Smooth muscle cell of the brain vasculature (primary cell): ENCODE measurements around the gene SURF4.
"Not testable (repeated sequence)": the region's sequence is repeated elsewhere in the genome, so short reads cannot be mapped to it uniquely, and the experiment has no call there.

Source experiments
- DNase-seq: peaks from one replicate; pipeline ENCODE4 v3.0.0-alpha.2; 2012; ENCODE audit warnings: low read depth, low spot score

The SURF4 gene

DNA sequence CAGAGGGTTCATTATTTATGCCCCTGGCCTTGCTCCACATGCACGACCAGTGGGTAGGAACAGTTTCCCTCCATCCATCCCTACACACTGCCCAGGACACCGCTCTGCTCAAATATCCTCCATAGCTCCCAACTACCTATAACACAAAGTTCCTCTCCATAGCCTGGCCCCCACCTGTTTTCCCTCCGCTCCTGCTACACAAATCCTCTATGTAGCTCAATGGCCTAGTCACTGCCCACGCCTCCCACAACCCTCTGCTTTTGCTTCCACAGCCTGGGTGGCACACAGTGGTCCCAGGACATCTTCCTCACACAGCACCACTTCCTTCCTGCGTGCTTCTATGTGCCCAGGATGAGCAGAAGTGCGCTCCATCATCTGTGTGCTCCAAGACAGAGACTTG is 21.5 kb upstream of the SURF4 start:
- DNase-seq, result no peak

DNA sequence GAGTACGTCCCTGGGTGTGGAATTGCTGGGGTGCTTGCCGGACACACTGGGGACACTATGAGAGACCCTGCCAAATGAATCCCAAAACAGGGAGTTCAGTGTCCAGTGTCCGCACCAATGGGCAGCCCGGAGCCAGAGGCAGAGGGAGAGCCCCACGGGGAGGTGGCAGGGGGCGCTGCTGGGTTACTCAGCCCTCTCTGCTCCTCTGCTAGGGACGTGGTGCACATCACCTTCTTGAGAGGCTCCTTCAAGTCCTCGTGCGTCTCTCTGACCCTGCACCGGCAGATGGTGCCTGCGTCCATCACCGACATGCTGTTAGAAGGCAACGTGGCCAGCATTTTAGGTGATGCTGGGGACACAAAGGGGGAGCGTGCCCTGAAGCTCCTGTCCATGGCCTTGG is 21.1 kb upstream of the SURF4 start:
- DNase-seq, result no peak

DNA sequence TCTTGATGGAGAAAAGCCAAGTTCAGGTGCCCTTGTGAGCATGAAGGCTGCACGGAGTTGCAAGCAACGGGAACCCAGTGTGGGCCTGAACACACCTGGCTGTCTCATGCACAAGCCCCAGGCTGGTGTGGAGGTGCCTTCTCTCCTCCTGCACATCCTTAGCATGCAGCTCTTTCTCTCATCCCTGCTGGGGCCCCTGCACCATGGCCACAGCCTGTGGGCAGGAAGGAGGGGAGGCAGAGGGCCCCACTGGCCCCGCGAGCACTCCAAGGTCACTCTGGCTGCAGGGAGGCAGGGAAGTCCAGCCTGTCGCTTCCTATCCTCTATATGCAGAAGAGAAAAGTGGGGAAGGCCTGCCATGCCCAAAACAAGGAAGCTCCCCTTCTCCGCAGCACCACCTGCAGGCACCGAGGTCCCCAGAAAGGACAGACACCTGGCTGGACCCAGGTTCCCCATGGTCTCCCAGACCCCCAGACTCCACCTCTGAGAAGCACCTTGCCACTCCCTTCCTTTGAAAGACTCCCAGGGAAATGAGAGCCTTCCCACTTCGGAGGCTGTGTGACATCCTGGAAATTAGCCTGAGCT is 18.9 kb upstream of the SURF4 start:
- DNase-seq, result no peak

DNA sequence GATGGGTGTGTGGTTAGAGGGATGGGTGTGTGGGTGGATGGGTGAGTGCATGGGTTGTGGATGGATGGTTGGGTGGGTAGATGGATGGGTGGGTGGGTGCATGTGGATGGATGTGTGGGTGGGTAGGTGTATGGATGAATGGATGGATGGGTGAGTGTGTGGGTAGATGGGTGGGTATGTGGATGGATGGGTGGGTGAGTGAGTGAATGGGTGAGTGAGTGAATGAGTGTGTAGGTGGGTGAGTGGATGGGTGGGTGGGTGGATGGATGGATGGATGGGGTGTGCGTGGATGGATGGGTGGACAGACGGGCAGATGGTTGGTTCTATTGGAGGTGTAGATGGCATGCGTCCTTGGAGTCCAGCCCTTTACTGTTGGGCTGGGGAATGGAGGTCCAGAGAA is 17.5 kb upstream of the SURF4 start:
- no peak for DNase-seq

DNA sequence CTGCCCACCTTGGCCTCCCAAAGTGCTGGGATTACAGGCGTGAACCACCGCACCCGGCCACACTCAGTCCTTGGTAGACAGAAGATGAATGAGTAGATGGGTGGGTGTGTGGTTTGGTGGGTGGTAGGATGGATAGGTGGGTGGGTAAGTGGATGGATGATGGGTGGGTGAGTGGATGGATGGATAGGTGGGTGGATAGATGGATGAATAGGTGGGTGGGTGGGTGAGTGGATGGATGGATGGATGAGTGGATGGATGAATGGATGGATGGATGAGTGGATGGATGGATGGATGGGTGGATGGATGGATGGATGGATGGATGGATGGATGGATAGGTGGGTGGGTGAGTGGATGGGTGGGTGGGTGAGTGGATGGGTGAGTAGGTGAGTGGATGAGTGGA is 16.4 kb upstream of the SURF4 start:
- DNase-seq, result not testable (repeated sequence)

DNA sequence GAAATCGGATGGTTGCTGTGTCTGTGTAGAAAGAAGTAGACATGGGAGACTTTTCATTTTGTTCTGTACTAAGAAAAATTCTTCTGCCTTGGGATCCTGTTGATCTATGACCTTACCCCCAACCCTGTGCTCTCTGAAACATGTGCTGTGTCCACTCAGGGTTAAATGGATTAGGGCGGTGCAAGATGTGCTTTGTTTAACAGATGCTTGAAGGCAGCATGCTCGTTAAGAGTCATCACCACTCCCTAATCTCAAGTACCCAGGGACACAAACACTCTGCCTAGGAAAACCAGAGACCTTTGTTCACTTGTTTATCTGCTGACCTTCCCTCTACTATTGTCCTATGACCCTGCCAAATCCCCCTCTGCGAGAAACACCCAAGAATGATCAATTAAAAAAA is 15.6 kb upstream of the SURF4 start:
- not testable (repeated sequence) for DNase-seq

DNA sequence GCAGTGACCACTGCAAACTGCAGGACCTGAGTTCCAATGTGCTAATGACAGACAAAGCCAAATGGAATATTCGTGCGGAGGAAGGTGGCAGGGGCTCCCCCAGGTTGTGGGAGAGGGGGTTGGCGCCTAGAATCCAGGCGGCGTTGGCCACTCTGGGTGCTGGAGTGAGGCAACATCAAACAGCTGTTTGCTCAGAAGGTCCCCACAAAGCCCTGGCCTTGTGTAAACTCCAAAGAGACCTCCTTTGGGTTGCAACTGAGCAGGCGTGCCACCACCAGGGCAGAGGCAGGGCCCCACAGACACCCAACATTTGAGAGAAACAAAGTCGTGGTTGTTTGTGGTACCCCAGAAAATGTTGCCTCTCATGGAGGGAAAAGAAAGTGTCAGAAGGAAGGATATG is 14.9 kb upstream of the SURF4 start:
- no peak for DNase-seq

DNA sequence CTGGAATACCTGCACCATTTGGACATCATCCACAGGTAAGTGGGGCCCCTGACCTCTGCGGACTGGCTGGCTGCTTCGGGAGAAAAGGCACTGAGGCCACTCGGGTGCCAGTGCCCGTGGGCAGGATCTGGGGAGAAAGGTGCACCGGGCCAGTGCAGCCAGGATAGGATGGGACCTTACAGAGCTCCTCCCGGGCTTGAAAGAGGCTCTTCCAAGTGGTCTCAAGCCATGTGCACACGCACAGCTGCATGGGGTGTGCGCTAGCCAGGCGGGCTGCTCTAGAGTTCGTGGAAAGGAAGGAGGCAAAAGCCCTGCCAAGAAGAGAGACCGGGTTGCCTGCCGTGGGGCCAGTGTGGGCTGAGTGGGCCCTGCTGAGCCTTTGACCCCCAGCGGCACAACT is 13.7 kb upstream of the SURF4 start:
- DNase-seq, result no peak

DNA sequence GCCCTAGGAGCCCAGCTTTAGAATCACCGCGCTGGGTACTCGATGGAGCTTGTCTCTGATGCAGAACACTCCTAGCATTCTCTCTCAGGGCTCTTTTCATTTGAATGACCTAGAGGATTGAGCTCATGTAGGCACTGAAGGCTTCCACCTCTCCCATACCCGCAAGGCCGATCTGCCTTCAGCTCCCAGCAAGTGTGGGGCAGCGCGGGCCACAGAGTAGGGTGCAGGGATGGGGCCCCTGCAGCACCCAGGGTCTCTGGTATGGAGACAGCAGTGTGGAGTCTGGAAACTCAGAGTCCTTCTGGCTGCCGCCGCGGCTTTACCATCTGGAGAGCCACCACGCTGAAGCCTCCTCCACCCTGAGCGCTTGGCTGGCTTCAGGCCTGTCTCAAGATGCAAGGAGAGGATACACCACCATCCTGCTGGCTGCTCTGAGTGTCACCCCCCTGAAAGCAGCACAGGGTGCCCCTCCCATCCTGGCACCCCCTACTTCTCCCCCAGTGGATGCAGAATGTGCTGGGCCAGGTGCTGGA is 13.2 kb upstream of the SURF4 start:
- no peak for DNase-seq

DNA sequence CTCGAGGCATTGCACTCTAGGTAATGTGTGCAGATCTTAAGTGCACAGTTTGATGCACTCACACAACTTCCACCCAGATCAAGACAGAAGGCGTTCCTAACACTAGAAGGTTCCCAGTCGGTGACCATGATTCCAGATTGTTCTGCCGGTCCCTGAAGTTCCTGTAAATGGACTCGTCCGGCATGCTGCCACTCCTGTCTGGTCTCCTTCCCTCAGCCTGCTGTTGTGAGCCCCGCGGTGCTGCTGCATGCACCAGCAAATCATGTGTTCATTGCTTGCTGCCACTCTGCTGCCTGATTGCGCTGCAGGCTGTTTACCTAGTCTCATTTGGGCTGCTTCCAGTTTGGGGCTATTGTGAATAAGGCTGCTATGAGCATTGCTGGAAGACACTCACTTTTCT is 11.8 kb upstream of the SURF4 start:
- no peak for DNase-seq

DNA sequence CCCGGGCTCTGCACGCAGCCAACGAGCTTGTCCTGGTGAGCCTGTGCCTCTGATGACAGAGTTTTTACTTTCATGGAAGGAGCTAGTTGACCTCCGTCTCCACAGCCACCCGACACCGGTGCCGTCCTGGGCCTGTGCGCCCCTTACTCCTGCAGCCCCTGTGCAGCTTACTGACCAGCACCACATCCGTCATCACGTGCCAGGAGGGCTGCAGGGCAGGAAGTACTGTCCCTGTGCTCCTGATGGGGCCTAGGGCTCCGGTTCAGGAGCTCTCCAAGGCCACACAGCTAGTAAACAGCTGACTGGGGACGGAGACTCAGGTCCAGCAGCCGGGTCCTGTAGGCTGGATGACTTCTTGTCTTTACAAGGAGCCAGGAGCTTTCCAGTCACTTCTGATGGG is 10.5 kb upstream of the SURF4 start:
- no peak for DNase-seq

DNA sequence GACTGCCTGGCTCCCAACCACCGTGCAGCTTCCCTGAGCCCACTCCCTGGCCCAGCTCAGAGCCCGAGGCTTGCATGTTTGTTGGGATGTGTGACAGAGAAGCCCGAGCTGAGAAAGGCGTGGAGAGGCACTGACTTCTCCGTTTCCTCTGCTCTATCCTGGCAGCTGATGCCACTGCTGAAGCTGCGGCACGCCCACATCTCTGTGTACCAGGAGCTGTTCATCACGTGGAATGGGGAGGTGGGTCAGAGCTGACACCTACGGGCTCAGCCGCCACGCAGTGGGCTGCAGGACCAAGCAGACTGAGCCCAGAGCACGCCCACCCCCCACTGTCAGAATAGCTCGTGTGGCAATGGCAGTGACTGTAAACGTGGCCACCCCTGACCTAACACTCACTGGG is 9.6 kb upstream of the SURF4 start:
- no peak for DNase-seq

DNA sequence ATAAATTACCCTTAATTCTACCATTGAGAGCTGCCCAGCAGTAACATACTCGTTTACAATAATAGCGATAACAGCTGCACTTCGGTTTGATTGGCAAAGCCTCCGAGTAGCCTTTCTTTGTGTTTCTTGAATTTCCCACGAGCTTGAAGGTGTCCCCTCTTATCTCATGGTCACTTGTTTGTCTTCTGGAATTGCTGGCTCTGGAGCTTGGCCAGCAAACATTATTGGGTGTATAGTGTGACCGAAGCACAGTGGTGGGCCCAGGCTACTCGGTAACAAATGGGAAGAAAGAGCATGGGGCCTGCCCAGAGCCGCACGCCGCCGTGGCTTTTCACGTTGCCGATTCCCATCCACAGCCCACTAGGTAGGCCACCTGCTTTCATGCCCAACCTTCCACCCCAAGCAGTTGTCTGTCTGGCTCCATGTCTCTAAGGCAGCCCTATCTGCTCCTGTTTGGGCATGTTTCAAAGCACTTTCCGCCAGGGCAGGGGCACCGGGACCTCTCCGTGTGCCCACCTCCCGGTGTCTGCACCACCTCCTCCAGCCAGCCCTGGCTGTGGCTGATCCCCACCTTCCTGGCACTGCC is 9.0 kb upstream of the SURF4 start:
- DNase-seq, result no peak

DNA sequence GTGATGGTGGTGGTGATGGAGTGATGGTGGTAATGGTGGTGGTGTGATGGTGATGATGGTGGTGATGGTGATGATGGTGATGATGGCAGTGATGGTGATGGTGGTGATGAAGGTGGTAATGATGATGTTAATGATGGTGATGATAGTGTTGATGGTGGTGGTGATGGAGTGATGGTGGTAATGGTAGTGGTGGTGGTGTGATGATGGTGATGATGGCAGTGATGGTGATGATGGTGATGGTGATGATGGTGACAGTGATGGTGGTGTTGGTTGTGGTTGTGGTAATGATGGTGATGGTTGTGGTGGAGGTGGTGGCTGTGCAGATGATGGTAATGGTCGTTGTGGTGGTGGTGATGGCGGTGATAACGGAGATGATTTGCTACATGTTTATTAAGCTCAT is 7.6 kb upstream of the SURF4 start:
- no peak for DNase-seq

DNA sequence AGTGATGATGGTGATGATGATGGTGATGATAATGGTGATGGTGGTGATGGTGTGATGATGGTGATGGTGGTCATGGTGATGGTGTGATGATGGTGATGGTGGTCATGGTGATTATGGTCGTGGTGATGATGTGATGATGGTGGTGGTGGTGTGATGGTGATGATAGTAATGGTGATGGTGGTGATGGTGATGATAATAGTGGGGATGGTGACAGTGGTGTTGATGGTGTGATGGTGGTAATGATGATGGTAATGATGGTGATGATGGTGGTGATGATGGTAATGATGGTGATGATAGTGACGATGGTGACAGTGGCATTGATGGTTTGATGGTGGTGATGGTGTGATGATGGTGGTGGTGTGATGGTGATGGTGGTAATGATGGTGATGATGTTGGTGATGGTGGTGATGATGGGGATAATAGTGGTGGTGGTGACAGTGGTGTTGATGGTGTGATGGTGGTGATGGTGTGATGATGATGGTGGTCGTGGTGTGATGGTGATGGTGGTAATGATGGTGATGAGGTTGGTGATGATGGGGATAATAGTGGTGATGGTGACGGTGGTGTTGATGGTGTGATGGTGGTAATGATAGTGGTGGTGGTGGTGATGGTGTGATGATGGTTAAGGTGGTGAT is 6.8 kb upstream of the SURF4 start:
- no peak for DNase-seq

DNA sequence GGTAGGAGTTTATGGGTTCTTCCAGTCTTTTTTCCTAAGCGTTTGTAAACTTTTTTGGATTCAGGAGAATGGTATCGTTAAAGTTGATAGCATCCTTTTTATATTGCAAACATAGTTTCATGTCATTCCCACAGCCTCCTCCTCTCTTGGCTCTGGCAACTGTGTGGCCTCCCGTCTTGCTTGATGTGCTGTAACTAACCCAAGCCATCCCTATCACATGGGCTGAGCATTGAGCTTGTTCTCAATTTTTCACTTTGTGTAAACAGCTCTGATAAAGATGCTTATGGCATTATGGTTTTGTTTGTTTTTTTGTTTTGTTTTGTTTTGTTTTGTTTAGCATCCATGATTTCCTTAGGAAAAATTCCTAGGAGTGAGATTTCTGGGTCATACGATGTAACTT is 4.9 kb upstream of the SURF4 start:
- DNase-seq, result no peak

DNA sequence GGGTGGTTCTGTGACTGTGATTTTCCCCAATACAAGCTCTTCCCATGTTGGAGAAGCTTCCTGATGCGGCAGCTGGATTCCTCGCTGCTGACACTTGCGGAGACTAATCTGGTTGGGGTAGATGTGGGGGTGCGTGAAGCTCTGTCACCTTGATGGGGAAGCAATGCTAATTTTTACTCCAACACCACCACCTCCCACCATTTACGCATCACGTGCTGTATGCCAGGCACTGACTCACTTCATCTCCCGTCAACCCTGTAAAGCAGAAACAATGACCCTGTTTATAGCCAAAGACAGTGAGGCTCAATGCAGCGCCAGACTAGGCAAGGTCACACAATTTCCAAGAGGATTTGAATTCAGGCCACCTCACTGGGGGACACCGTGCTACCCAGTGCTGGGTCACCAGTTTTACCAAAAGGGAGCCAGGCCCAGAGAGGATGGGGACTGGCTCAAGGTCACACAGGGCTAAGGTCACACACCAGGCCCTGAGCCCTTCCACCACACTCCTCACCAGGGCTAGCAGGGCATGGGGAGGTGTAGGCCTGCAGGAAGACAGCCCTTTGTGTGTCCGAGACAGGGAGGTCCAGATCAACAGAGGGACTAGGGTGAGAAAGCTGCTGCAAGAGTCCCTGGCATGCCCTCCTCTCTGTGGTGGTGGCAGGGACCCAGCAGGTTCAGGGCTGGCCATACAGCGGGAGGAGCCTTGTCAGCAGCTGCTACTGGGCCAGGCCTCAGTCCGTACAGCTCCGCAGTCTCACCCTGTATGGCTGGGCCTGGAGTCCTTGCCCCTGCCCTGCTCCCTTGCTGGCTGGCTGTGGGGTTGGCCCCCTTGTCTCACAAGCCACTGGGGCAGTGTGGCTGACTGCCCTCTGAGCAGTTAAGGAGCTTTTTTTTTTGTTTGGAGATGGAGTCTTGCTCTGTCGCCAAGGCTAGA is 3.6 kb upstream of the SURF4 start:
- DNase-seq, result no peak

DNA sequence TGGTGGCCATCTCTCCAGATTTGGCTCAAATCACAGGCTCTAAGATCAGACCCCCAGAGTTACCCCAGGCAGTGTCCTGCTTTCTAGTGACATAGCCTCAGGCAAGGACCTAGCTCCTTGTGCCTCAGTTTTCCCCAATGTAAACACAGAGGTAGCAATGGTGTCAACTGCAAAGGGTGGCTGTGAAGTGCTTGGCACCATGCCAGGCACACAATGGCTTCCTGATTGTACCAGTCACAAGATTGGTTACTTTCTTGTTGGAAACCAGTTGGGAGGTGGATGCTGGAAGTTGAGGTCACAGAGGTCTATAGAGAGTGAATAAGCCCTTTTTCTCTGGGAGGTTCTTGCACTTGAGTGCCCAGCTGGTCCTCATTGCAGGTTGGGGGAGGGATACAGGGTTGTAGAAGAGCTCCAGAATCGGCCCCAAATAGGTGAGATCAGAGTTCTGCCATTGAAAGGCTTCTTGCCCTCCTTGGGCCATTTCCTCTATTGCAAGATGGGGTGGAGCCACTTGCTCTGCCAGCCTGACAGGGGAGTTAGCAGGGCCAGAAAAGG is 2.6 kb upstream of the SURF4 start:
- no peak for DNase-seq

DNA sequence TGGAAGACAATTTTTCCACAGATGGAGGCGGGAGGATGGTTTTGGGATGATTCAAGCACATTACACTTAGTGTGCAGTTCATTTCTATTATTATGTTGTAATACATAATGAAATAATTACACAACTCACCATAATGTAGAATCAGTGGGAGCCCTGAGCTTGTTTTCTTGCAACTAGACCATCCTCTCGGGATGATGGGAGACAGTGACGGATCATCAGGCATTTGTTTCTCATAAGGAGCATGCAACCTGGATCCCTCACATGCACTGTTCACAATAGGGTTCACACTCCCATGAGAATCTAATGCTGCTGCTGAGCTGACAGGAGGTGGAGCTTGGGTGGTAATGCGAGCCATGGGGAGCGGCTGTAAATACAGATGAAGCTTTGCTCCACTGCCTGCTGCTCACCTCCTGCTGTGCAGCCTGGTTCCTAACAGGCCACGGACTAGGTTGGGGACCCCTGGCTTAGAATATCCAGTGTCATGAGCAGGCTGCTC is 1.9 kb upstream of the SURF4 start:
- no peak for DNase-seq

DNA sequence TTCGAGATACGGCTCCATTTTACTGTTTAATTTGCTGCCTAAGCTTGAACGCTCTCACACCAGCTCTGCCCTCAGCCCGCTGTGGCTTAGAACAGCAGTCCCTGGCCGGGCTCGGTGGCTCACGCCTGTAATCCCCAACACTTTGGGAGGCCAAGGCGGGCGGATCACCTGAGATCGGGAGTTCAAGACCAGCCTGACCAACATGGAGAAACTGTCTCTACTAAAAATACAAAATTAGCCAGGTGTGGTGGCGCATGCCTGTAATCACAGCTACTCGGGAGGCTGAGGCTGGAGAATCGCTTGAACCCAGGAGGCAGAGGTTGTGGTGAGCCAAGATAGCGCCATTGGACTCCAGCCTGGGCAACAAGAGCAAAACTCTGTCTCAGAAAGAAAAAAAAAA is 1.4 kb upstream of the SURF4 start:
- not testable (repeated sequence) for DNase-seq

DNA sequence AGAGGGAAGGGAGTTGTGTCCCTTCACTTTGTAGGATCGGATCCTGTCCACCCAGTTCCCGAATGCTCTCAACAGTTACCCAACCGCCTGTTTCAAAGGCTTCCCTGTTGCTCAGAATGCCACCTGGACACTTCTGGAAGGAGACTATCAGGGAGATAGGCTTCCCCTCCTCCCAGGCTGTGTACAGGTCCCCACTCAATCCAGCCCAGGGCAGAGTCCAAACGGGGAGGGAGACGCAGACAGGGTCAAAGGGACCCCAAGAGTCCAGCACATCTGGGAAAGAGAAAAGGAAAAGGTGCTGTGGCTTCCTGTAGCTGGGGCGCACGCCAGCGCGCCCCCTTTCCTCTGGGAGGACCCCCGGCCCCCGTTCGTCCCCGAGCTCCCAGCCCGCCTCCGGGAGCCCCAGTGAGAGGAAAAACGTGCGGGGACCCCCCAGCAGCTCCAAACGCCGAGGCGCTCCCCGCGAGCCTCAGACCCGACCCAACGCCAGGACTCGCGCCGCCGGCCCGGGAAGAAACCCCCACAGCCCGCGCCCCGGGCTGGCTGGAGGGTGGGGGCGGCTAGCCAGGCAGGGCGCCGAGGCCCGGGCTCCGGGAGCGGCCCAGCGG is 640 bp downstream of the SURF4 start:
- no peak for DNase-seq
